SK-N-SH (cell line): ENCODE measurements around the gene STOML1. TPM values are rescaled to one million over a fixed set of nuclear protein-coding genes. Genes with fewer than 3 reads are reported as not detected.

Source experiments
- CTCF ChIA-PET: fragments of 300-600, 350-600 bp; formaldehyde crosslinking; extraction: SDS; loops from one replicate; lab custom pipeline; 2021; lab: Yijun Ruan, JAX
- POLR2A ChIA-PET: fragments of 350-600 bp; sonication (Branson Sonifier 250); formaldehyde crosslinking; extraction: SDS; loops from one replicate; lab custom pipeline; 2020; ENCODE audit warnings: antibody characterized with exemption, inconsistent platforms; lab: Yijun Ruan, JAX
- DNase-seq: peaks from one replicate; pipeline ENCODE4 v3.0.0; 2012
- H2AFZ ChIP-seq: fragments of 200-600 bp; sonication (generic); 2 replicates; pipeline ENCODE4 v1.8.1; 2016; ENCODE audit warnings: antibody characterized with exemption, mild to moderate bottlenecking, low read depth
- H3F3A ChIP-seq: fragments of 200-600 bp; sonication (generic); replicated peaks from 2 replicates; pipeline ENCODE3; 2016; ENCODE audit warnings: antibody characterized with exemption, mild to moderate bottlenecking; ENCODE audit not compliant: insufficient read depth
- H3K27ac ChIP-seq, 2 experiments: fragments of 200-500 bp in 1 of 2; fragments of 200-600 bp in 1 of 2; sonication (Bioruptor generic) in 1 of 2; sonication (generic), shearing (Covaris generic) in 1 of 2; 2 replicates each; pipeline versions ENCODE4 v1.5.1 to v1.6.1; 2014 to 2016; ENCODE audit warnings: low read depth in 2 of 2, inconsistent platforms in 1 of 2, low read length in 1 of 2, mild to moderate bottlenecking in 1 of 2, mixed read lengths in 1 of 2
- H3K27me3 ChIP-seq: fragments of 200-600 bp; sonication (generic), shearing (Covaris generic); 2 replicates; pipeline ENCODE4 v1.6.1; 2016; ENCODE audit warnings: mixed run types; ENCODE audit not compliant: insufficient read depth
- H3K36me3 ChIP-seq, 2 experiments: fragments of 200-500 bp in 1 of 2; fragments of 200-600 bp in 1 of 2; sonication (Bioruptor generic) in 1 of 2; sonication (generic) in 1 of 2; replicated peaks in 1 of 2; 2 replicates each; pipeline versions ENCODE3 to v1.5.1; 2014 to 2016; ENCODE audit warnings: low read length in 1 of 2, mild to moderate bottlenecking in 1 of 2; ENCODE audit not compliant: insufficient read depth in 2 of 2, control insufficient read depth in 1 of 2
- H3K4me1 ChIP-seq, 2 experiments: fragments of 200-500 bp in 1 of 2; fragments of 200-600 bp in 1 of 2; sonication (Bioruptor generic) in 1 of 2; sonication (generic), shearing (Covaris generic) in 1 of 2; 2 replicates each; pipeline versions ENCODE4 v1.5.1 to v1.6.1; 2014 to 2016; ENCODE audit warnings: low read depth in 1 of 2, low read length in 1 of 2, mixed run types in 1 of 2; ENCODE audit not compliant: insufficient read depth in 2 of 2, control insufficient read depth in 1 of 2
- H3K4me2 ChIP-seq: fragments of 200-600 bp; sonication (generic), shearing (Covaris generic); 2 replicates; pipeline ENCODE4 v1.6.1; 2017; ENCODE audit warnings: mixed run types
- H3K4me3 ChIP-seq, 2 experiments: fragments of 200-500 bp in 1 of 2; fragments of 200-600 bp in 1 of 2; sonication (Bioruptor generic) in 1 of 2; sonication (generic), shearing (Covaris generic) in 1 of 2; 2 replicates each; pipeline versions ENCODE4 v1.5.1 to v1.8.1; 2014 to 2016; ENCODE audit warnings: low read depth in 2 of 2, inconsistent platforms in 1 of 2, low read length in 1 of 2, mild to moderate bottlenecking in 1 of 2, mixed read lengths in 1 of 2, moderate library complexity in 1 of 2
- H3K79me2 ChIP-seq: fragments of 200-600 bp; sonication (generic); 2 replicates; pipeline ENCODE4 v1.8.1; 2017; ENCODE audit warnings: mild to moderate bottlenecking; ENCODE audit not compliant: insufficient read depth
- H3K9ac ChIP-seq: fragments of 200-600 bp; sonication (generic); 2 replicates; pipeline ENCODE4 v1.6.1; 2017; ENCODE audit warnings: mixed run types
- H3K9me2 ChIP-seq: fragments of 200-600 bp; sonication (generic); 2 replicates; pipeline ENCODE4 v1.6.1; 2017; ENCODE audit warnings: mixed run types
- H3K9me3 ChIP-seq: fragments of 200-600 bp; sonication (generic); 2 replicates; pipeline ENCODE4 v1.6.1; 2017; ENCODE audit warnings: mixed run types, mild to moderate bottlenecking, moderate library complexity
- H4K20me1 ChIP-seq: fragments of 200-600 bp; sonication (generic); 2 replicates; pipeline ENCODE4 v1.6.1; 2017; ENCODE audit warnings: mild to moderate bottlenecking, mixed run types; ENCODE audit not compliant: insufficient read depth
- CHD2 ChIP-seq: fragments of 150-350 bp; IDR thresholded peaks from 2 replicates; pipeline ENCODE4 v1.6.1; 2018; ENCODE audit warnings: low read length; ENCODE audit not compliant: partially characterized antibody
- CTCF ChIP-seq: fragments of 200-600 bp; sonication (generic); IDR thresholded peaks from 2 replicates; pipeline ENCODE4 v1.6.1; 2017; ENCODE audit warnings: antibody characterized with exemption, mild to moderate bottlenecking, moderate library complexity
- EP300 ChIP-seq, 2 experiments: IDR thresholded peaks; 2 replicates each; pipeline versions ENCODE4 v1.4.0 to v1.6.1; 2012; ENCODE audit warnings: borderline replicate concordance in 1 of 2, low read depth in 1 of 2, low read length in 1 of 2
- EZH2phosphoT487 ChIP-seq: fragments of 200-600 bp; sonication (generic); IDR thresholded peaks from 2 replicates; pipeline ENCODE4 v1.6.1; 2017; ENCODE audit warnings: low read depth, mixed run types, mild to moderate bottlenecking, antibody characterized with exemption, moderate library complexity, borderline replicate concordance
- FOSL2 ChIP-seq: IDR thresholded peaks from 2 replicates; pipeline ENCODE4 v1.4.0; 2012; ENCODE audit warnings: low read depth, mild to moderate bottlenecking, moderate library complexity, borderline replicate concordance
- FOXJ3 ChIP-seq: sonication (generic); formaldehyde crosslinking; IDR thresholded peaks from 2 replicates; pipeline ENCODE4 v1.5.1; 2020; ENCODE audit warnings: mild to moderate bottlenecking, missing genetic modification reagents
- FOXM1 ChIP-seq: IDR thresholded peaks from 2 replicates; pipeline ENCODE4 v1.4.0; 2012; ENCODE audit warnings: low read depth, mild to moderate bottlenecking
- GABPA ChIP-seq: IDR thresholded peaks from 2 replicates; pipeline ENCODE4 v1.4.0; 2012; ENCODE audit warnings: low read depth, mild to moderate bottlenecking
- IRF3 ChIP-seq: fragments of 150-350 bp; IDR thresholded peaks from 2 replicates; pipeline ENCODE4 v1.6.1; 2016; ENCODE audit warnings: mild to moderate bottlenecking, low read depth, low read length
- JUND ChIP-seq: IDR thresholded peaks from 2 replicates; pipeline ENCODE4 v1.4.0; 2012
- MAX ChIP-seq: IDR thresholded peaks from 2 replicates; pipeline ENCODE4 v1.4.0; 2012; ENCODE audit warnings: low read depth
- MEF2A ChIP-seq: IDR thresholded peaks from 2 replicates; pipeline ENCODE4 v1.4.0; 2012; ENCODE audit warnings: low read depth, borderline replicate concordance
- NFIC ChIP-seq: IDR thresholded peaks from 2 replicates; pipeline ENCODE4 v1.4.0; 2012; ENCODE audit warnings: borderline replicate concordance
- NRF1 ChIP-seq: IDR thresholded peaks from 2 replicates; pipeline ENCODE4 v1.6.1; 2012; ENCODE audit warnings: low read depth, mild to moderate bottlenecking, low read length
- PBX3 ChIP-seq: IDR thresholded peaks from 2 replicates; pipeline ENCODE4; 2012
- POLR2AphosphoS5 ChIP-seq: IDR thresholded peaks from 2 replicates; pipeline ENCODE4 v1.6.1; 2012; ENCODE audit warnings: low read depth, low read length
- RAD21 ChIP-seq: IDR thresholded peaks from 2 replicates; pipeline ENCODE4 v1.6.1; 2012; ENCODE audit warnings: mild to moderate bottlenecking, low read length
- RCOR1 ChIP-seq: fragments of 150-350 bp; IDR thresholded peaks from 2 replicates; pipeline ENCODE4 v1.6.1; 2017; ENCODE audit warnings: antibody characterized with exemption, low read length
- RFX5 ChIP-seq: IDR thresholded peaks from 2 replicates; pipeline ENCODE4 v1.6.1; 2012; ENCODE audit warnings: mild to moderate bottlenecking, improper control_type of control experiment, low read length
- RXRA ChIP-seq: IDR thresholded peaks from 2 replicates; pipeline ENCODE4 v1.4.0; 2012; ENCODE audit warnings: low read depth, mild to moderate bottlenecking, borderline replicate concordance
- SMC3 ChIP-seq: IDR thresholded peaks from 2 replicates; pipeline ENCODE4 v1.6.1; 2012; ENCODE audit warnings: low read depth, low read length, improper control_type of control experiment
- TAF1 ChIP-seq: IDR thresholded peaks from 2 replicates; pipeline ENCODE4 v1.6.1; 2012; ENCODE audit warnings: low read depth, mild to moderate bottlenecking, low read length, moderate library complexity, borderline replicate concordance
- TCF12 ChIP-seq: IDR thresholded peaks from 2 replicates; pipeline ENCODE4 v1.4.0; 2012
- TEAD4 ChIP-seq: IDR thresholded peaks from 2 replicates; pipeline ENCODE4 v1.4.0; 2012; ENCODE audit warnings: mild to moderate bottlenecking, borderline replicate concordance; ENCODE audit not compliant: insufficient read depth
- YY1 ChIP-seq: IDR thresholded peaks from 2 replicates; pipeline ENCODE4 v1.4.0; 2012; ENCODE audit warnings: low read depth, mild to moderate bottlenecking
- ZBTB33 ChIP-seq: IDR thresholded peaks from 2 replicates; pipeline ENCODE4 v1.4.0; 2012; ENCODE audit warnings: low read depth, borderline replicate concordance
- WGBS: methylation state at CpG from one replicate; pipeline ENCODE4 v1.1.6; 2017; ENCODE audit warnings: low lambda C conversion rate; 5-methylcytosine and 5-hydroxymethylcytosine counted together
- polyA plus RNA-seq, 3 experiments: library from polyadenylated mRNA; depleted of rRNA; stranded (reverse); fragments of >200 nt; gene quantifications; 2 replicates each; pipeline ENCODE4 v1.2.3, GENCODE V29; 2012

Gene STOML1
- polyA plus RNA-seq, 1 of the 3 experiments (the other 2 are of a cell fraction) = 20.4 TPM

GRCh38 chr15:73982222-73982962 is 9.7 kb downstream of the STOML1 start:
- ChIA-PET POLR2A (interaction anchor here (1.6 kb wide), 1 partner anchor 12 kb away, joined by 5 read pairs; the partner anchor contains the start of gene PML), CTCF (interaction anchor here (0.8 to 4.2 kb wide), 6 partner anchors 8 to 340 kb away, joined by 4 to 22 read pairs (median 10); partner anchors contain the start of gene STOML1)
- H3K4me1 ChIP-seq = peaks cover 29 to 38% of the 10 kb centered on the region in 2 experiments; a peak in 3 of 4 replicates
- WGBS = 26% methylated on average over 6 of the region's 8 CpGs
- peak overlapping the region; percentile 45; the same call in 1 of the 2 replicates for H2AFZ ChIP-seq
- peak overlapping the region; percentile 79; the same call in 1 of the 2 replicates for H3K4me2 ChIP-seq
- no peak for DNase-seq
- H3K79me2 ChIP-seq = no peaks in the 10 kb centered on the region
- H3K9me3 ChIP-seq = no peaks in the 10 kb centered on the region
- H3K9ac ChIP-seq = peak overlapping the region; percentile 70
- no peaks in the 10 kb centered on the region for H3K9me2 ChIP-seq
- H3K4me3 ChIP-seq = no peak overlapping the region
- H4K20me1 ChIP-seq = no peaks in the 10 kb centered on the region
- no peaks in the 10 kb centered on the region for H3K36me3 ChIP-seq
- H3K27ac ChIP-seq = peak overlapping the region; percentile 90 to 95
- H3F3A ChIP-seq = peaks cover 25% of the 10 kb centered on the region
- no peaks in the 10 kb centered on the region for H3K27me3 ChIP-seq
- TF ChIP-seq SMC3 = no peak; the same call in 1 of the 2 replicates
- TF ChIP-seq CHD2 = no peak
- peak; percentile 81 for TF ChIP-seq TCF12
- TF ChIP-seq POLR2AphosphoS5 = peak; percentile 20
- TF ChIP-seq TEAD4 = peak; percentile 46; the same call in 1 of the 2 replicates
- TF ChIP-seq RAD21 = no peak
- TF ChIP-seq GABPA = peak; percentile 21; the same call in 1 of the 2 replicates
- TF ChIP-seq NFIC = peak; percentile 96
- TF ChIP-seq ZBTB33 = peak; percentile 29; the same call in 1 of the 2 replicates
- no peak for TF ChIP-seq CTCF
- no peak; the same call in 1 of the 2 replicates for TF ChIP-seq YY1
- no peak for TF ChIP-seq FOXM1
- TF ChIP-seq FOSL2 = peak; percentile 41; the same call in 1 of the 2 replicates
- TF ChIP-seq RFX5 = no peak
- peak in 1 of 2 experiments; percentile 90; a peak in 2 of 4 replicates for TF ChIP-seq EP300 (IDR thresholded peaks at IDR 0.05; ENCODE audit: borderline replicate concordance in 1 of 2, low read depth in 1 of 2, low read length in 1 of 2)
- peak; percentile 62; the same call in 1 of the 2 replicates for TF ChIP-seq JUND
- TF ChIP-seq NRF1 = no peak
- peak; percentile 66 for TF ChIP-seq PBX3
- no peak for TF ChIP-seq IRF3
- 0 out of 2 replicates have a peak, but pooled peaks have one; percentile 36 for TF ChIP-seq TAF1
- peak; percentile 1; the same call in 1 of the 2 replicates for TF ChIP-seq MAX
- no peak for TF ChIP-seq RCOR1
- TF ChIP-seq EZH2phosphoT487 = no peak
- no peak for TF ChIP-seq FOXJ3 (CRISPR knock-in tag)
- peak; percentile 67; the same call in 1 of the 2 replicates for TF ChIP-seq RXRA
- no peak for TF ChIP-seq MEF2A
